NT2/D1 (cell line): ENCODE results near the gene CCDC83.

Experiments
- YY1 ChIP-seq: IDR thresholded peaks from 2 replicates; pipeline ENCODE4 v1.6.1; 2011; ENCODE audit not compliant: insufficient read length, insufficient read depth
- ZNF274 ChIP-seq: IDR thresholded peaks from 2 replicates; pipeline ENCODE4 v1.6.1; 2011; ENCODE audit warnings: mild to moderate bottlenecking, low read depth, low read length

GRCh38 chr11:85845124-85845631 is 10.0 kb upstream of the CCDC83 start:
- no peak for TF ChIP-seq YY1
- TF ChIP-seq ZNF274 = no peak
